GM18867 (cell line): ENCODE results near the gene PRTN3.

Source experiments
- ATAC-seq: cut with Tn5 transposase; IDR thresholded peaks from one replicate; pipeline ENCODE4 v1.9.1; 2021; ENCODE audit warnings: mild to moderate bottlenecking, moderate library complexity; ENCODE audit not compliant: unreplicated experiment

The PRTN3 gene

GRCh38 chr19:803099-803561 is 37.7 kb upstream of the PRTN3 start:
- ATAC-seq = no peak

DNA sequence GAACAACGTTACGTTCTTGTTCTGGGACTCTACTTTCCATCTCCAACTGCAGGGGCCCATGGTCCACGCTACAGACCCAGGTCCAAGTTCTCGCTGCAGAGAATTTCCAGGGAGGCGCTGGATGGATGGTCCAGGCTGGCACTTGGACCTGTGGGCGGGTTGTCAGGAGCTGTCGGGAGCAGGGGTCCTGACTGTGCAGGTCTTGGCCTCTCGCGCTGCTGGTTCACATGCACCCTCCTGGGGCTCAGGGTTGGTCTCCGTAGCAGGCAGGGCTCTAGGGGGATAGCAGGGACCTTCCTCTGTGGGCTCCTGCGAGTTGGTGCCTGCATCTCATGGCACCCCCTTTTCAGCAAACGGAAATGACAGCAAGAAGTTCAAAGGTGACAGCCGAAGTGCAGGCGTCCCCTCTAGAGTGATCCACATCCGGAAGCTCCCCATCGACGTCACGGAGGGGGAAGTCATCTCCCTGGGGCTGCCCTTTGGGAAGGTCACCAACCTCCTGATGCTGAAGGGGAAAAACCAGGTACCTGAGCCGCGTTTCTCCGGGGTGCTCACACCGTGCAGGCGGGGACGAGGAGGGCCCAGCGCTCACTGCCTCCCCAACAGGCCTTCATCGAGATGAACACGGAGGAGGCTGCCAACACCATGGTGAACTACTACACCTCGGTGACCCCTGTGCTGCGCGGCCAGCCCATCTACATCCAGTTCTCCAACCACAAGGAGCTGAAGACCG is 36.9 kb upstream of the PRTN3 start:
- no peak for ATAC-seq

GRCh38 chr19:804419-805165 is 36.2 kb upstream of the PRTN3 start:
- ATAC-seq = no peak

DNA sequence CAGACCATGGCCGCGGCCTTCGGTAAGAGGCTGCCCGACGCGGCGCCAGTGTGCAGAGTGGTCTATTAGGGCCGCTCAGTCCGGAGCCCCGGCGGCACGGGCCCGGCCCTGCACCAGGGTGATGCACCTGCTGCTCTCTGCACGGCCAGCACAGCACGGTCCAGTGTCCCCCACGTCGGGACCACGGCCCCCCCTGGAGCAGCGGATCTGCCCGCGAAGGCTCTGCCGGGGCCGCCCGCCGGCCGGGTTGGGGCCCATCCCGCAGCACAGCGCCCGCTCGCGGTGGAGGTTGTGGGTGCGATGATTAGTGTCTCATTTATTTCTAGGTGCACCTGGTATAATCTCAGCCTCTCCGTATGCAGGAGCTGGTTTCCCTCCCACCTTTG is 35.6 kb upstream of the PRTN3 start:
- ATAC-seq = no peak

DNA sequence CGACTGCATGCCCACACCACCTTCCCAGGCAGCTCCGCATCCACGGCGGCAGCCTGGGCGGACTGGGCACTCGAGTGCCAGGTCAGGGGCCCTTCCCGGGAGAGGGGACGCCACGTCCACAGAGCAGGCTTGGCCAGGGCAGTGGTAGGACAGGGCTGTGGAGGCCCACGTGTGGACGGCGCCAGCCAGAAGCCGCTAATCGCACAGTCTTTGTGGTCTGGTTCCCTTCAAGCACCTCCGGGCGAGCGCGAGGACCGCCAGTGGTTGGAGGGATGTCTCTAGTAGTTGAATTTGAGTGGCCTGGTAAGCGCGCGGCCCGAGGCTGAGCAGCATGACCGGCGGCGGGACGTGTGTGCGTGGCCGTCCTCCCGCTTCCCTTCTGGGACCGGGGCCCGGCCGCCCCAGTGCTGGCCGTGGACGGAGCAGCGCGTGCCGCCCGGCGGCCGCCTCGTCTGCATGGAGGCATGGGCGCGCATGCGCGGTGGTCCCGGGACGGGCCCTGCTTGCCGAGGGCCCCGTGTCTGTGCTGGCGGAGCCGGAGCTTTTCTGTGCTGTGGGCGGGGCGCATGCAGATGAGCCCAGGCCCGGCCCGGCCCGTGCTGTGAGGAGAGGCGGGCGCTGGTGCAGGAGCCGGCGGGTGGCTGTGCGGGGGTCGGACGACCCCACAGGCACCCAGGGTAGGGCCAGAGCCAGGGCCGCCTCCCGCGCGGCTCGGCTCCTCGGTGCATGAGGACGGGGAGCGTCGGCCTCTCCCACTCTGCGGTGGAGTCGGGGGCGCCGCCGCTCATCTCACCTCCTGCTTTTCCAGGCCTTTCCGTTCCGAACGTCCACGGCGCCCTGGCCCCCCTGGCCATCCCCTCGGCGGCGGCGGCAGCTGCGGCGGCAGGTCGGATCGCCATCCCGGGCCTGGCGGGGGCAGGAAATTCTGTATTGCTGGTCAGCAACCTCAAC is 34.9 kb upstream of the PRTN3 start:
- no peak for ATAC-seq

DNA sequence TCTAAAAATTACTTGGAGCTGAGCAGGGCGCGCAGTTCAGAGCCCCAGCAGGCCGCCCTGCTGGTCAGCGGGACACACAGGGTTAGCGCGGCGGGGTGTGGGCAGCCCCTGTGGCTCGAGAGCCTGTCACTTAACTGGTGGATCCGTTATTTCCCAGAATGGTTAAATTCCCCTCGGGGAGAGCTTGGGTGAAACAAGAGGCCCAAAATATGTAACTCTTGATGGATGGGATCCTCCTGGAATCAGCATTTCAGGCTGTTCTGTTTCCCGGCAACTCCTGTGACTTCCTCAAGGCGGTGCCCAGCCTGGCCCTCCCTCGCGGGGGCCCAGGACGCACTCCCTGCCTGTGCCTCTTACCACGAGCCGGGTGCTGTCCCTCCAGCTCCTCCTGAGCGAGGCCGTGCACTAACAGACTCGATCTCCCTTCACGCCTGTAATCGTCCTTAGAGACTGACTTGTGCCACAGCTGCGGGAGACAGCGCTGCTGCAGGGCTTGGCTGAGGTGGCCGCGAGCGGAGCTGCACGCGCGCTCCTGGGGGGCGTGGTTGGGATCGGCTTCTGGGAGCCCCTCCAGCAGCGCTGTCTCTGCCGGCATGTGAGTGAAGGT is 33.9 kb upstream of the PRTN3 start:
- ATAC-seq = no peak

DNA sequence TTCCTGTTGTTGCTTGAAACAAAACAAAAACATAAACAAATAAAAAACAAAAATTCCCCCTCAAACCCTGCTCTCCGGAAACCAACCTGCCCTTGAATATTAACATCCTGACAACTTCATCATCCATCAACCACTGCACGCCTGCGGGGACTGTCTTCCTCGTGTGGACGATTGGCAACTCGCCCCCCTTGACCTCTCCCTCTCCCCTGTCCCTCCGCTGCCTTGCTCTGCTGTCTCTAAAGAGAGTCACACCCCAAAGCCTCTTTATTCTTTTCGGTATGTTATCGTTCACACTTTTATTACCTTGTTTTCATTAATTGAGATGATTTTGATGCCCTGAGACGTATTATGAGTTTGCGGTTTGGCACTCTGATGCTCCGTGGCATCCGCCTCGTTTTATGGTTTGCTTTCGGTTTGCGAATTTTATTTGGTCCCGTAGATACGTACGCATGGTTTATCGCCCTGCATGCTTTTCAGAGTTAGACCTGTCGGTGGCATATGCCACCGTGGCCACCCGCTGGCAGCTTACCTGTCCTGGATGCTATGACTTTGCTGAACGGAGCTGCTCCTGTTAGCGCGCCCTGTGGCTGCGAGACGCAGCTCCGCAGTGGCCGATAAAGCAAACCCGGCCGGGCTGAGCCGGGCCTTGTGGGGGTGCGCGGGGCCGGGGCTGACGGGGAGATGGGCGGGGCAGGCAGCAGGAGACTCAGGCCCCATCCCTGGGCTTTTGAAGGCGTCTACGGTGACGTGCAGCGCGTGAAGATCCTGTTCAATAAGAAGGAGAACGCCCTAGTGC is 33.0 kb upstream of the PRTN3 start:
- ATAC-seq = no peak

DNA sequence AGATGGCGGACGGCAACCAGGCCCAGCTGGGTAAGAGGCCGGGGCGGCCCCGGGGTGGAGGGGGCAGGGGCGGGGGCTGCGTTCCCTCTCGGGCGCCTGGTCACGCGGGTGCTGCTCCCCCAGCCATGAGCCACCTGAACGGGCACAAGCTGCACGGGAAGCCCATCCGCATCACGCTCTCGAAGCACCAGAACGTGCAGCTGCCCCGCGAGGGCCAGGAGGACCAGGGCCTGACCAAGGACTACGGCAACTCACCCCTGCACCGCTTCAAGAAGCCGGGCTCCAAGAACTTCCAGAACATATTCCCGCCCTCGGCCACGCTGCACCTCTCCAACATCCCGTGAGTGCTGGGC is 32.4 kb upstream of the PRTN3 start:
- ATAC-seq = no peak

- no peak for ATAC-seq
Measured at GRCh38 chr19:810077-810855, 30.5 kb upstream of the PRTN3 start.

DNA sequence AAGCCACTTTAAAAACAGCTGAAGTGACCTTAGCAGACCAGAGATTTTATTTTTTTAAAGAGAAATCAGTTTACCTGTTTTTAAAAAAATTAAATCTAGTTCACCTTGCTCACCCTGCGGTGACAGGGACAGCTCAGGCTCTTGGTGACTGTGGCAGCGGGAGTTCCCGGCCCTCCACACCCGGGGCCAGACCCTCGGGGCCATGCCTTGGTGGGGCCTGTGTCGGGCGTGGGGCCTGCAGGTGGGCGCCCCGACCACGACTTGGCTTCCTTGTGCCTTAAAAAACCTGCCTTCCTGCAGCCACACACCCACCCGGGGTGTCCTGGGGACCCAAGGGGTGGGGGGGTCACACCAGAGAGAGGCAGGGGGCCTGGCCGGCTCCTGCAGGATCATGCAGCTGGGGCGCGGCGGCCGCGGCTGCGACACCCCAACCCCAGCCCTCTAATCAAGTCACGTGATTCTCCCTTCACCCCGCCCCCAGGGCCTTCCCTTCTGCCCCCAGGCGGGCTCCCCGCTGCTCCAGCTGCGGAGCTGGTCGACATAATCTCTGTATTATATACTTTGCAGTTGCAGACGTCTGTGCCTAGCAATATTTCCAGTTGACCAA is 29.8 kb upstream of the PRTN3 start:
- ATAC-seq = no peak

DNA sequence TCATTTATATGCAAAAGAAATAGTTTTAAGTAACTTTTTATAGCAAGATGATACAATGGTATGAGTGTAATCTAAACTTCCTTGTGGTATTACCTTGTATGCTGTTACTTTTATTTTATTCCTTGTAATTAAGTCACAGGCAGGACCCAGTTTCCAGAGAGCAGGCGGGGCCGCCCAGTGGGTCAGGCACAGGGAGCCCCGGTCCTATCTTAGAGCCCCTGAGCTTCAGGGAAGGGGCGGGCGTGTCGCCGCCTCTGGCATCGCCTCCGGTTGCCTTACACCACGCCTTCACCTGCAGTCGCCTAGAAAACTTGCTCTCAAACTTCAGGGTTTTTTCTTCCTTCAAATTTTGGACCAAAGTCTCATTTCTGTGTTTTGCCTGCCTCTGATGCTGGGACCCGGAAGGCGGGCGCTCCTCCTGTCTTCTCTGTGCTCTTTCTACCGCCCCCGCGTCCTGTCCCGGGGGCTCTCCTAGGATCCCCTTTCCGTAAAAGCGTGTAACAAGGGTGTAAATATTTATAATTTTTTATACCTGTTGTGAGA is 29.2 kb upstream of the PRTN3 start:
- ATAC-seq = no peak

DNA sequence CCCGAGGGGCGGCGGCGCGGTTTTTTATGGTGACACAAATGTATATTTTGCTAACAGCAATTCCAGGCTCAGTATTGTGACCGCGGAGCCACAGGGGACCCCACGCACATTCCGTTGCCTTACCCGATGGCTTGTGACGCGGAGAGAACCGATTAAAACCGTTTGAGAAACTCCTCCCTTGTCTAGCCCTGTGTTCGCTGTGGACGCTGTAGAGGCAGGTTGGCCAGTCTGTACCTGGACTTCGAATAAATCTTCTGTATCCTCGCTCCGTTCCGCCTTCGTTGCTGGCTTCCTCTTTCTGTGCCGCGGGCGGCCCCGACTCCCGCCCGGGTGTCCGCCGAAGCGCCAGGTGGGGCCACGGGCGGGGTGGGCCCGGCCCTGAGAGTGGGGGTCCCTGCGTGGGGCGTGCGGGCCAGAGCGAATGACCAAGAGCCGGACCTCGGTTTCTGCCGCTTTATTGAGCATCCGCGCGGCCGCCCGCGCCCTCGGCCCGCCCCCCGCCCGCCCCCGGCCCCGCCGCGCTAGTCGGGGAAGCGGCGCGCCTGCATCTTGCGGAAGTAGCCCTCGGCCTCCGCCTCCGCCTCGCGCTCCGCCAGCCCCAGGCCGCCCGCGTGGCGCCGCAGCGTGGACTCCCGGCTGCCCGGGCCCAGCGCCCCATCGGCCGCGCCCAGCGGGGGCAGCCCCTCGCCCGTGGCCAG is 28.6 kb upstream of the PRTN3 start:
- ATAC-seq = no peak

GRCh38 chr19:812747-813218 is 28.0 kb upstream of the PRTN3 start:
- no peak for ATAC-seq

DNA sequence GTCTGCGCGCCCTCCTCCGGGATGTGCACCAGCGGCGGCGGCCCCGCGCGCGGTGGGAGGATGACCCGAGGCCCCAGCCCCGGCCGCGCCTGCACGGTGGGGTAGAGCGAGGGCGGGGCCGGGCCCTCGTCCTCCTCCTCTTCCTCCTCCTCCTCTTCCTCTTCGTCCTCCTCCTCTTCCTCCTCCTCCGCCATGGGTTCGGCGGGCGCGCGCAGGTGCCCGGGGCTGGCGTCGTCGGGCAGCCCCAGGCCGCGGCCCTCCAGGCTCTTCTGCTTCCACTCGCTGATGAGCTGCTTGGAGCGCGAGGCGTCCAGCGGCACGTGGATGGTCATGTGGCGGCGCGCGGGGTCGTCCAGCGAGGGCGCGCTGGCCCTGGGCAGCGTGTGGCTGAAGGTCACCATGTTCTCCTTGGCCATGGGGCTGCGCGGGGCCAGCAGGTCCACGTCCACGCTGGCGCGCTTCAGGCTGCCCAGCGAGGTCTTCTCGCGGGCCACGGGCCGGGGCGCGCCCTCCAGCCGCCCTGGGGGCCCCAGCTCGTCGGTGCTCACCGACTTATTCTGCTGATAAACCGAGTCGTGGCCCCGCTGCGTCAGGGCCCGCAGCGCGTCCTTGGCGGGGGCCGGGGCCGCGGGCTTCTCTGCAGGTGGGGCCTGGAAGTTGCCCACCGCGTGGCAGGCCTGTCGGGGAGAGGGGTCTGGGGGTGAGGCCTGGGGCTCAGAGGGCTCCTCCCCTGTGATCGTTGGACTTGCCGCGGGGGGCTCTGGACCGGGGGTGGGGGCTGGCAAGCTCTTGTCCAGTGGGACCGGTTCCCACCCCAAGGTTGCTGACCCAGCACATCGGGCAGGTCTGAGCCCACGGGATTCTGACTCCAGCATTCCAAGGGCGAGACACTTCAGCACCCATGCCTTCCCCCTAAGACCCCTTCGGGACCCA is 27.3 kb upstream of the PRTN3 start:
- ATAC-seq = no peak

GRCh38 chr19:814152-815078 is 26.4 kb upstream of the PRTN3 start:
- ATAC-seq = no peak
